ENCODE results near the gene DTNA. TPM values are rescaled to one million over a fixed set of nuclear protein-coding genes. Genes with fewer than 3 reads are reported as not detected.

Gene DTNA
- total RNA-seq, 5 donors from 2014 or later (not counting 1 experiment from before 2014, with no cell fraction given), result 0.18 TPM; not detected in 4

DNA sequence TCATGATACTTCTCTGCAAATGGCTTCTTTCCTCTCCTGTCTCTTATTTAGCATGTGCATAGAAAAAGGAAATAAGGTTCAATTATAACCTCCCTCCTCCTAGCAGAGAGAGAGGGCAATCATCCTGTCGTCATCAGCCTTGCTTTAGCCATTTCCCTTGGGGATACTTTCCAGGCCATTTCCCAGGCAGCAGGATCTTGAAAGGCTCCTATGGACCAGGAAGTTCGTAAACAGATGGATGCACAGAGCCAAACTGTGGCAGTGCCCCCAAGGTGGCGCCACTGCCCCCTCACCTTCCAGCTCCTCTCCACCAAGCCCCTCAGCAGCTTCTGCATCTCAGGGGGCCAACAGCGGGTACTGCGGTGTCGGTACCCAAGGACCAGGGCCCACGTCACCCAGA lies 157.4 kb downstream of the DTNA start:
- ATAC-seq (replicated peaks in 1 of 4) (no peak), DNase-seq (no peak)
- CTCF ChIA-PET, result interaction anchor here in 1 of 2 donors (0.7 to 1.1 kb wide), 3 partner anchors 48 to 488 kb away, joined by 3 to 4 read pairs (median 4); no protein-coding TSS in a partner anchor
- Mint-ChIP-seq H3K9me3 (no peaks in the 10 kb centered on the region), H3K4me3 (no peak overlapping the region), H3K27me3 (no peaks in the 10 kb centered on the region), H3K4me1 (peaks cover 0 to 10% (median 5%) of the 10 kb centered on the region in 3 donors), H3K27ac (no peak overlapping the region), H3K36me3 (no peaks in the 10 kb centered on the region)
- Histone ChIP-seq H3K36me3 (ENCODE audit: control insufficient read depth in 2 of 2, extremely low read depth in 1 of 2, insufficient read depth in 1 of 2, low read length in 1 of 2) (no peaks in the 10 kb centered on the region), H3K4me1 (ENCODE audit: control insufficient read depth in 1 of 2, extremely low read depth in 1 of 2, insufficient read depth in 2 of 2, low read length in 2 of 2) (peaks cover 0 to 7% of the 10 kb centered on the region in 2 experiments), H3K9me3 (no peaks in the 10 kb centered on the region), H3K27me3 (replicated peaks in 1 of 2; ENCODE audit: control insufficient read depth in 2 of 2, extremely low read depth in 1 of 2, insufficient read depth in 2 of 2, low read length in 1 of 2) (no peaks in the 10 kb centered on the region), H3K4me3 (ENCODE audit: control insufficient read depth in 1 of 2, extremely low read depth in 1 of 2, low read length in 1 of 2) (no peak overlapping the region), H3K27ac (ENCODE audit: low read length) (no peak overlapping the region)
- POLR2A ChIA-PET, result no interaction called here
- WGBS (ENCODE audit: insufficient coverage), result 86% methylated on average over 4 of the region's 7 CpGs

DNA sequence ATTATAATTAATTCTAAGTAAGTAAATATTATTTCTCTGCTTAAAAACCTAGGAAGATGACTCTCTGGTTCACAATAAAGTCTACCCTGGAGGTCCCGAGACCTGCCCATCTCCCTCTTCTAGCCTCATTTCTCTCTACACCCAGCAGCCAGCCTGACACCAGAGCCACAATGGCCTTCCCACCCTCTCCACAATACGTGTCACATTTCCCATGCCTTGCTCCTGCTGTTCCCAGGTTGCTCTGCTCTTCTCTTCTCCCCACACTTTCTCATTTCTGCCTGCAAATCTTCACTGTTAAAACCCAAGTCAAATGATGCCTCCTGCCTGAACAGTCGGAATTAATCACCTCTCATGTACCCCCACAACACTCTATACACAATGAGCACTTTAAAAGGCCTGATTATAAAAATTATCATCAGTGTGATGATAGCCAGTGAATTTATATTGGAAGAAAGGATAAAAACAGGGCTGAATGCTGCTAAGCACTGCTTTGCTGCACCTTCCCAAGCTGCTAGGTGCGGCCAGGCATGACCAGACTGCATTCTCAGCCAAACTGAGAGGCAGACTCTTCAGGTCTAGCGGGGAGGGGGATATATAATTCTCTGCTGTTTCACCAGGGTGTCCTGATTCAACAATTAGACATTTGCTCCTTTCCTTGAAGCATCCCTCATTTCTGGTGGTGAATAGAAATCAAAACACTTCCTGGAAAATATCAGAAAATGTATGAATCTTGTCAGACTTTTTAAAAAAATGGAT lies 160.6 kb downstream of the DTNA start:
- Mint-ChIP-seq H3K36me3 (no peaks in the 10 kb centered on the region), H3K4me3 (no peak overlapping the region), H3K9me3 (no peaks in the 10 kb centered on the region), H3K27me3 (no peaks in the 10 kb centered on the region), H3K4me1 (peaks cover 0 to 9% (median 5%) of the 10 kb centered on the region in 3 donors), H3K27ac (no peak overlapping the region)
- ATAC-seq (replicated peaks in 1 of 4) (no peak), DNase-seq (no peak)
- Histone ChIP-seq H3K9me3 (no peaks in the 10 kb centered on the region), H3K4me1 (ENCODE audit: control insufficient read depth in 1 of 2, extremely low read depth in 1 of 2, insufficient read depth in 2 of 2, low read length in 2 of 2) (peaks cover 0 to 4% of the 10 kb centered on the region in 2 experiments), H3K27me3 (replicated peaks in 1 of 2; ENCODE audit: control insufficient read depth in 2 of 2, extremely low read depth in 1 of 2, insufficient read depth in 2 of 2, low read length in 1 of 2) (peaks cover 0 to 2% of the 10 kb centered on the region in 2 experiments), H3K27ac (ENCODE audit: low read length) (no peak overlapping the region), H3K36me3 (ENCODE audit: control insufficient read depth in 2 of 2, extremely low read depth in 1 of 2, insufficient read depth in 1 of 2, low read length in 1 of 2) (no peaks in the 10 kb centered on the region), H3K4me3 (ENCODE audit: control insufficient read depth in 1 of 2, extremely low read depth in 1 of 2, low read length in 1 of 2) (no peak overlapping the region)
- ChIA-PET CTCF (no interaction called here), POLR2A (no interaction called here)
- 84% methylated on average over 2 of the region's 5 CpGs for WGBS (ENCODE audit: insufficient coverage)

DNA sequence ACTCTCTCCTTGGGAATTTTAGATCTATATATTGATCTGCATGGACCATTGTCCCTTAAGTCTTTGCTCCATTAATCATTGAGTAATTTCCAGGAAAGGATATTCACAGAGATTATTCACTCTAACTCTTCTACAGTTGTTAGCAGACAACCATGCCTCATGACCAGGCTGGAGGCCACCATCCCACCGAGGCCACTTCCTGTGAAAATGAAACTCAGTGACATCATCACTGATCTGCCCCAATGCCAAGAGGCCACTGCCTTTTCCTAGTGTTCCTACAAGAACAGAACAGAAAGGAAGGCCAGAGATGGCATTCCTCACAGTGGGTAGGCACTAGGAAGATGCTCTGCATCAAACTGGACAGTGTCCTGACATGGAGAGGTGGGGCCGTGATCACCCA lies 161.3 kb downstream of the DTNA start:
- no peak for ATAC-seq (replicated peaks in 1 of 4)
- no peak overlapping the region for H3K4me3 Mint-ChIP-seq

DNA sequence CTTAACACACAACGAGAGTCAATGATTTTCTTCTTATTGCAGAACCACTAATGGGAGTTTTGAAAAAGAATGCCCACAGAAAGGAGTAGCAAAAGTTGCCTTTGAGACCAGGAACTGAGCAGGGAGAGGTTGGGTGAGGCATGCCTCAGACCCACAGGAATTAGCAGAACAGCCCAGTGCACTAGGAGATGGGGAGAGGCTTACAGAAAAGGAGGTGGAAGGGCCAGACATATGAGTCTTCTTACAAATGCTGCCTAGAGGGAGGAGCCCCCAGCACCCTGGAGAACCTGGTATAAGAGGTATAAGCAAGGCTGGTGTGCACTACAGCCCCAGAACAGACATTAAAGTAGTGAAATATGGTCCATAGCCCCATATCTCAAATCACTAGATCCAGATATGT lies 162.0 kb downstream of the DTNA start:
- DNase-seq, result no peak
- Histone ChIP-seq H3K4me1 (ENCODE audit: control insufficient read depth in 1 of 2, extremely low read depth in 1 of 2, insufficient read depth in 2 of 2, low read length in 2 of 2) (no peaks in the 10 kb centered on the region), H3K27me3 (replicated peaks in 1 of 2; ENCODE audit: control insufficient read depth in 2 of 2, extremely low read depth in 1 of 2, insufficient read depth in 2 of 2, low read length in 1 of 2) (peaks cover 0 to 2% of the 10 kb centered on the region in 2 experiments), H3K9me3 (no peaks in the 10 kb centered on the region), H3K4me3 (ENCODE audit: control insufficient read depth in 1 of 2, extremely low read depth in 1 of 2, low read length in 1 of 2) (no peak overlapping the region), H3K36me3 (ENCODE audit: control insufficient read depth in 2 of 2, extremely low read depth in 1 of 2, insufficient read depth in 1 of 2, low read length in 1 of 2) (no peaks in the 10 kb centered on the region), H3K27ac (ENCODE audit: low read length) (no peak overlapping the region)
- no CpG with 5 or more reads among the region's 1 CpG for WGBS (ENCODE audit: insufficient coverage)
- H3K27ac Mint-ChIP-seq, result no peak overlapping the region
- no peak overlapping the region for H3K4me3 Mint-ChIP-seq
- H3K4me1 Mint-ChIP-seq, result peaks cover 0 to 3% (median 0%) of the 10 kb centered on the region in 3 donors
- H3K9me3 Mint-ChIP-seq, result no peaks in the 10 kb centered on the region
- ChIA-PET POLR2A (no interaction called here), CTCF (no interaction called here)
- ATAC-seq (replicated peaks in 1 of 4), result no peak
- no peaks in the 10 kb centered on the region for H3K36me3 Mint-ChIP-seq
- peaks cover 0 to 2% of the 10 kb centered on the region in 2 donors for H3K27me3 Mint-ChIP-seq

More for the DNA sequence above, 161.3 kb downstream of the DTNA start:
- ChIA-PET POLR2A (no interaction called here), CTCF (no interaction called here)
- Histone ChIP-seq H3K4me1 (ENCODE audit: control insufficient read depth in 1 of 2, extremely low read depth in 1 of 2, insufficient read depth in 2 of 2, low read length in 2 of 2) (peaks cover 0 to 2% of the 10 kb centered on the region in 2 experiments), H3K9me3 (no peaks in the 10 kb centered on the region), H3K4me3 (ENCODE audit: control insufficient read depth in 1 of 2, extremely low read depth in 1 of 2, low read length in 1 of 2) (no peak overlapping the region), H3K27me3 (replicated peaks in 1 of 2; ENCODE audit: control insufficient read depth in 2 of 2, extremely low read depth in 1 of 2, insufficient read depth in 2 of 2, low read length in 1 of 2) (peaks cover 0 to 2% of the 10 kb centered on the region in 2 experiments), H3K36me3 (ENCODE audit: control insufficient read depth in 2 of 2, extremely low read depth in 1 of 2, insufficient read depth in 1 of 2, low read length in 1 of 2) (no peaks in the 10 kb centered on the region), H3K27ac (ENCODE audit: low read length) (no peak overlapping the region)
- no peaks in the 10 kb centered on the region for H3K27me3 Mint-ChIP-seq
- H3K27ac Mint-ChIP-seq, result no peak overlapping the region
- DNase-seq, result no peak
- no peaks in the 10 kb centered on the region for H3K9me3 Mint-ChIP-seq
- no peaks in the 10 kb centered on the region for H3K36me3 Mint-ChIP-seq
- WGBS (ENCODE audit: insufficient coverage), result 50% methylated on average over 1 of the region's 2 CpGs
- H3K4me1 Mint-ChIP-seq, result peaks cover 0 to 3% (median 3%) of the 10 kb centered on the region in 3 donors

DNA sequence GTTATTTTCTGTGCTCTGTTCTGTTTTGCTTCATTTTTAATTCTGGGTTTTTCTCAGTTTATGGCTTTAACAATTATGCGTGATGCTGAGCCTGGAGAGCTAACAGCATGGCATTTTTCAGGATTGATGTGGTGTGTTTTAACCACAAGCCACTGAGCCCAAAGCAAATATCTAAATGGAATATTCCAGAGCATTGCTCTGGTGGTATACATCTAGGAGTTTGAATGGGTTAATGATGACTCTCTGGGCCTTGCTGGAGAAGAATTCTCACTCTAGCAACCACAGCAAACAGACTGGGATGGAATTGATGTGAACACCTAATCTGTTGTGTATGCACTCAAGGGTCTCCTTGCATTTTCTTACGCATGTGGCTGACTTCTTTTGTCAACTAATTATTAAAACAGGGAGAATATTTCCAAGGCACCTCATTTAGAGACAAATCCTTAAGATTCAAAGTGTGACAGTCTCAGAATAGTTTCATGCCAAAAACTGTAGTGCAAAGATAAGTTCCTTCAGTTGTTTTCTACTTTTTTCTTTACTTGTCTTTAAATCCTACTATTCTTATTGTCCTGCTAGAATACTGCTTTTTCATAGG lies 164.0 kb downstream of the DTNA start:
- H3K27me3 ChIP-seq (replicated peaks in 1 of 2; ENCODE audit: control insufficient read depth in 2 of 2, extremely low read depth in 1 of 2, insufficient read depth in 2 of 2, low read length in 1 of 2), result peaks cover 0 to 4% of the 10 kb centered on the region in 2 experiments
- ChIA-PET CTCF (no interaction called here), POLR2A (no interaction called here)
- ATAC-seq (replicated peaks in 1 of 4), result no peak
- H3K4me3 ChIP-seq (ENCODE audit: control insufficient read depth in 1 of 2, extremely low read depth in 1 of 2, low read length in 1 of 2), result no peak overlapping the region
- Mint-ChIP-seq H3K9me3 (no peaks in the 10 kb centered on the region), H3K4me3 (no peak overlapping the region), H3K36me3 (no peaks in the 10 kb centered on the region), H3K27me3 (peaks cover 0 to 2% of the 10 kb centered on the region in 2 donors), H3K27ac (no peak overlapping the region), H3K4me1 (peaks cover 0 to 3% (median 0%) of the 10 kb centered on the region in 3 donors)
- DNase-seq, result no peak
- no peaks in the 10 kb centered on the region for H3K36me3 ChIP-seq (ENCODE audit: control insufficient read depth in 2 of 2, extremely low read depth in 1 of 2, insufficient read depth in 1 of 2, low read length in 1 of 2)
- H3K9me3 ChIP-seq, result no peaks in the 10 kb centered on the region
- H3K27ac ChIP-seq (ENCODE audit: low read length), result no peak overlapping the region
- H3K4me1 ChIP-seq (ENCODE audit: control insufficient read depth in 1 of 2, extremely low read depth in 1 of 2, insufficient read depth in 2 of 2, low read length in 2 of 2), result no peaks in the 10 kb centered on the region
- 82% methylated on average over 2 of the region's 2 CpGs for WGBS (ENCODE audit: insufficient coverage)

DNA sequence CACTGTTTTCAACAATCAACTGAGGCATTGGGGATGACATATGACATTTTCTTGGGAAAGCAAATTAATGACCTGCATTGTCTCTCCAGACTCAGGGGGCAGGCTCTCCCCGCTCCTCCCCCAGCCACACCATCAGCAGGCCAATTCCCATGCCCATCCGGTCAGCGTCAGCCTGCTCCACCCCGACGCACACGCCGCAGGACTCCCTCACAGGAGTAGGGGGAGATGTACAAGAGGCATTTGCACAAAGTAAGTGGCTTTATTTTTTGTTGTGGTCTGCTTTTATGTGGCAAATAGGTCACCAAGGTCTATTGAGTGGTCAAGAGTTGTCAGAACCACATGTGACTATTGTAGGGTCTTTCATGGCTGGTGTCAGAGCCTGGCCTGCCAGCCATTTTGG lies 165.1 kb downstream of the DTNA start:
- peaks cover 0 to 3% (median 0%) of the 10 kb centered on the region in 3 donors for H3K4me1 Mint-ChIP-seq
- no peaks in the 10 kb centered on the region for H3K36me3 ChIP-seq (ENCODE audit: control insufficient read depth in 2 of 2, extremely low read depth in 1 of 2, insufficient read depth in 1 of 2, low read length in 1 of 2)
- ATAC-seq (replicated peaks in 1 of 4) (no peak), DNase-seq (no peak)
- peaks cover 0 to 4% of the 10 kb centered on the region in 2 experiments for H3K27me3 ChIP-seq (replicated peaks in 1 of 2; ENCODE audit: control insufficient read depth in 2 of 2, extremely low read depth in 1 of 2, insufficient read depth in 2 of 2, low read length in 1 of 2)
- H3K4me1 ChIP-seq (ENCODE audit: control insufficient read depth in 1 of 2, extremely low read depth in 1 of 2, insufficient read depth in 2 of 2, low read length in 2 of 2), result no peaks in the 10 kb centered on the region
- ChIA-PET CTCF (no interaction called here), POLR2A (no interaction called here)
- 97% methylated on average over 6 of the region's 7 CpGs for WGBS (ENCODE audit: insufficient coverage)
- peaks cover 0 to 2% of the 10 kb centered on the region in 2 donors for H3K27me3 Mint-ChIP-seq
- no peak overlapping the region for H3K4me3 Mint-ChIP-seq
- no peaks in the 10 kb centered on the region for H3K36me3 Mint-ChIP-seq
- no peak overlapping the region for H3K4me3 ChIP-seq (ENCODE audit: control insufficient read depth in 1 of 2, extremely low read depth in 1 of 2, low read length in 1 of 2)
- H3K9me3 ChIP-seq, result no peaks in the 10 kb centered on the region
- H3K27ac ChIP-seq (ENCODE audit: low read length), result no peak overlapping the region
- H3K9me3 Mint-ChIP-seq, result no peaks in the 10 kb centered on the region
- H3K27ac Mint-ChIP-seq, result no peak overlapping the region

All from T-cell (primary cell).